SK-N-SH treated with all-trans-retinoic acid at 6 μM for 48 hours (cell line): ENCODE results near the gene IL24.

ENCODE experiments used
- ARNTL ChIP-seq: fragments of 450-650 bp; formaldehyde crosslinking; IDR thresholded peaks from 2 replicates; pipeline ENCODE4 v1.5.0; 2020; ENCODE audit warnings: low read depth, mild to moderate bottlenecking, moderate library complexity, borderline replicate concordance
- CREB5 ChIP-seq: fragments of 250-450 bp; sonication (Bioruptor Pico); IDR thresholded peaks from 2 replicates; pipeline ENCODE4 v1.5.1; 2020; ENCODE audit warnings: low read depth, mild to moderate bottlenecking, moderate library complexity
- PATZ1 ChIP-seq: fragments of 250-450 bp; sonication (Bioruptor Pico); IDR thresholded peaks from 2 replicates; pipeline ENCODE4 v1.8.0; 2020; ENCODE audit warnings: mild to moderate bottlenecking, moderate library complexity, borderline replicate concordance
- PPARA ChIP-seq: fragments of 250-450 bp; sonication (Bioruptor Pico); IDR thresholded peaks from 2 replicates; pipeline ENCODE4 v1.5.0; 2020; ENCODE audit warnings: mild to moderate bottlenecking, borderline replicate concordance
- RARB ChIP-seq: fragments of 250-450 bp; sonication (Bioruptor Pico); IDR thresholded peaks from 2 replicates; pipeline ENCODE4 v1.8.0; 2021; ENCODE audit warnings: mild to moderate bottlenecking, moderate library complexity
- SNAI2 ChIP-seq: fragments of 250-450 bp; sonication (Bioruptor Pico); IDR thresholded peaks from 2 replicates; pipeline ENCODE4 v1.5.0; 2020; ENCODE audit warnings: mild to moderate bottlenecking, moderate library complexity
- ZC3H10 ChIP-seq: fragments of 250-450 bp; sonication (Bioruptor Pico); IDR thresholded peaks from 2 replicates; pipeline ENCODE4 v1.5.1; 2021; ENCODE audit warnings: mild to moderate bottlenecking, moderate library complexity
- ZFP30 ChIP-seq: fragments of 450-650 bp; formaldehyde crosslinking; IDR thresholded peaks from 2 replicates; pipeline ENCODE4 v1.5.0; 2022; ENCODE audit warnings: mild to moderate bottlenecking, moderate library complexity
- TF ChIP-seq, protein P1 (sequence below): fragments of 250-450 bp; sonication (Bioruptor Pico); IDR thresholded peaks from 2 replicates; pipeline ENCODE4 v1.8.0; 2021; ENCODE audit warnings: low read depth, mild to moderate bottlenecking, moderate library complexity, borderline replicate concordance
- TF ChIP-seq, protein P2 (sequence below): fragments of 250-450 bp; sonication (Bioruptor Pico); IDR thresholded peaks from 2 replicates; pipeline ENCODE4 v1.5.0; 2020; ENCODE audit warnings: mild to moderate bottlenecking, moderate library complexity

DNA sequence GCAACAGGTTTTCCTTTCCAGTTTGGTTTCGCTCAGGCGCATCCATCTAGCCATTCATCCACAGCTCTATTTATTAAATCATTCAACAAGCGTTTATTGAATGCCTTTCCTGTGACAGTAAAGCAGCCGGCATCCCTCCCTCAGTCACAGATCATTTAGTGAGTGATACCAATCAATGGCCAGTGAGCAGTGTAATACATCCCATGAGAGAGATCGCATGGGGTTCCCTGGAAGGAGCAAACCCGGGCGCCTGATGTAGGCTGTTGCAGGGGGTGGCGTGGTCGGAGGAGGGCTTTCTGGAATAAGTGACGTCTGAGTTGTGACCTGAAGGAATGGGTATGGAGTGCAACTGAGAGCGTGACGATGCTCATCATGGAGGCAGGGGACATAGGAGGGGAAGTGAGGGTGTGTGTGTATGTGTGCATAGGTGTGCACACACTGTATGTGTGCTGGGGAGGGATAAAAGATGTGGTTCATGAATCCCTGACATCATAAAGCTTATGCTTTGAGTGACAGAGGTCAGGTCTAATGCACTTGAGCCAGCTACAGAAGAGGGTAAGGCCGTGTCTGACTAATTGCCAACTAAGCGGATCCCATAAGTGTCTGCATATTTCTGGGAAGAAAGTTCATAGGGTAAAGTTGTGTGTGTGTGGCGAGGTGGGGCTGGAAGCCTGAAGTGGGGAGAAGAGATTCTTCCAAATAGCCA lies 17.9 kb downstream of the IL24 start:
- TF ChIP-seq SNAI2 (CRISPR knock-in tag) = no peak
- TF ChIP-seq CREB5 (CRISPR knock-in tag) = no peak
- TF ChIP-seq, protein P1, sequence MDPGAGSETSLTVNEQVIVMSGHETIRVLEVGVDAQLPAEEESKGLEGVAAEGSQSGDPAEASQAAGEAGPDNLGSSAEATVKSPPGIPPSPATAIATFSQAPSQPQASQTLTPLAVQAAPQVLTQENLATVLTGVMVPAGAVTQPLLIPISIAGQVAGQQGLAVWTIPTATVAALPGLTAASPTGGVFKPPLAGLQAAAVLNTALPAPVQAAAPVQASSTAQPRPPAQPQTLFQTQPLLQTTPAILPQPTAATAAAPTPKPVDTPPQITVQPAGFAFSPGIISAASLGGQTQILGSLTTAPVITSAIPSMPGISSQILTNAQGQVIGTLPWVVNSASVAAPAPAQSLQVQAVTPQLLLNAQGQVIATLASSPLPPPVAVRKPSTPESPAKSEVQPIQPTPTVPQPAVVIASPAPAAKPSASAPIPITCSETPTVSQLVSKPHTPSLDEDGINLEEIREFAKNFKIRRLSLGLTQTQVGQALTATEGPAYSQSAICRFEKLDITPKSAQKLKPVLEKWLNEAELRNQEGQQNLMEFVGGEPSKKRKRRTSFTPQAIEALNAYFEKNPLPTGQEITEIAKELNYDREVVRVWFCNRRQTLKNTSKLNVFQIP (CRISPR knock-in tag) = no peak
- no peak for TF ChIP-seq RARB (CRISPR knock-in tag)
- no peak for TF ChIP-seq ARNTL (CRISPR knock-in tag)
- TF ChIP-seq PPARA (CRISPR knock-in tag) = no peak
- no peak for TF ChIP-seq PATZ1
- TF ChIP-seq ZC3H10 (CRISPR knock-in tag) = no peak
- TF ChIP-seq ZFP30 (CRISPR knock-in tag) = no peak
- TF ChIP-seq, protein P2, sequence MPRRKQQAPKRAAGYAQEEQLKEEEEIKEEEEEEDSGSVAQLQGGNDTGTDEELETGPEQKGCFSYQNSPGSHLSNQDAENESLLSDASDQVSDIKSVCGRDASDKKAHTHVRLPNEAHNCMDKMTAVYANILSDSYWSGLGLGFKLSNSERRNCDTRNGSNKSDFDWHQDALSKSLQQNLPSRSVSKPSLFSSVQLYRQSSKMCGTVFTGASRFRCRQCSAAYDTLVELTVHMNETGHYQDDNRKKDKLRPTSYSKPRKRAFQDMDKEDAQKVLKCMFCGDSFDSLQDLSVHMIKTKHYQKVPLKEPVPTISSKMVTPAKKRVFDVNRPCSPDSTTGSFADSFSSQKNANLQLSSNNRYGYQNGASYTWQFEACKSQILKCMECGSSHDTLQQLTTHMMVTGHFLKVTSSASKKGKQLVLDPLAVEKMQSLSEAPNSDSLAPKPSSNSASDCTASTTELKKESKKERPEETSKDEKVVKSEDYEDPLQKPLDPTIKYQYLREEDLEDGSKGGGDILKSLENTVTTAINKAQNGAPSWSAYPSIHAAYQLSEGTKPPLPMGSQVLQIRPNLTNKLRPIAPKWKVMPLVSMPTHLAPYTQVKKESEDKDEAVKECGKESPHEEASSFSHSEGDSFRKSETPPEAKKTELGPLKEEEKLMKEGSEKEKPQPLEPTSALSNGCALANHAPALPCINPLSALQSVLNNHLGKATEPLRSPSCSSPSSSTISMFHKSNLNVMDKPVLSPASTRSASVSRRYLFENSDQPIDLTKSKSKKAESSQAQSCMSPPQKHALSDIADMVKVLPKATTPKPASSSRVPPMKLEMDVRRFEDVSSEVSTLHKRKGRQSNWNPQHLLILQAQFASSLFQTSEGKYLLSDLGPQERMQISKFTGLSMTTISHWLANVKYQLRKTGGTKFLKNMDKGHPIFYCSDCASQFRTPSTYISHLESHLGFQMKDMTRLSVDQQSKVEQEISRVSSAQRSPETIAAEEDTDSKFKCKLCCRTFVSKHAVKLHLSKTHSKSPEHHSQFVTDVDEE = no peak
